Measurements from ENCODE around the gene TUBA1A.
A peak's percentile ranks its signal among the peaks of the same experiment; 100 is the strongest.
"Not testable (repeated sequence)": the region's sequence is repeated elsewhere in the genome, so short reads cannot be mapped to it uniquely, and the experiment has no call there.

Gene TUBA1A

GRCh38 chr12:49144384-49144783 is 44.5 kb downstream of the TUBA1A start:
- no peak for TF ChIP-seq CTCF (conservative IDR thresholded peaks at IDR 0.05; ENCODE audit: low read length)
- H3K4me3 ChIP-seq (ENCODE audit: low read length): no peak overlapping the region
- DNase-seq (ENCODE audit: low read depth): no peak

GRCh38 chr12:49138999-49139398 is 49.9 kb downstream of the TUBA1A start:
- DNase-seq (ENCODE audit: low read depth): no peak
- no peak overlapping the region for H3K4me3 ChIP-seq (ENCODE audit: low read length)
- no peak for TF ChIP-seq CTCF (conservative IDR thresholded peaks at IDR 0.05; ENCODE audit: low read length)

GRCh38 chr12:49138587-49138986 is 50.3 kb downstream of the TUBA1A start:
- H3K4me3 ChIP-seq (ENCODE audit: low read length): no peak overlapping the region
- TF ChIP-seq CTCF (conservative IDR thresholded peaks at IDR 0.05; ENCODE audit: low read length): no peak
- DNase-seq (ENCODE audit: low read depth): no peak

GRCh38 chr12:49137476-49137875 is 51.4 kb downstream of the TUBA1A start:
- no peak for TF ChIP-seq CTCF (conservative IDR thresholded peaks at IDR 0.05; ENCODE audit: low read length)
- peak; percentile 70 for DNase-seq (ENCODE audit: low read depth)
- no peak overlapping the region for H3K4me3 ChIP-seq (ENCODE audit: low read length)

GRCh38 chr12:49136997-49137396 is 51.9 kb downstream of the TUBA1A start:
- not testable (repeated sequence) for DNase-seq (ENCODE audit: low read depth); H3K4me3 ChIP-seq (ENCODE audit: low read length)

Measured in AG10803 (cell line).